ENCODE data around the gene BIRC6.

The BIRC6 gene

GRCh38 chr2:32377928-32378327 is 21.1 kb downstream of the BIRC6 start:
- DNase-seq, result no peak

GRCh38 chr2:32379352-32379751 is 22.5 kb downstream of the BIRC6 start:
- DNase-seq, result no peak

- DNase-seq, result no peak
These were observed 27.0 kb downstream of the BIRC6 start for GRCh38 chr2:32383858-32384257.

- no peak for DNase-seq
These were observed 27.7 kb downstream of the BIRC6 start for GRCh38 chr2:32384529-32384928.

GRCh38 chr2:32386739-32387138 is 29.9 kb downstream of the BIRC6 start:
- no peak for DNase-seq

- no peak for DNase-seq
These were observed 42.4 kb downstream of the BIRC6 start for GRCh38 chr2:32399221-32399620.

- DNase-seq, result no peak
These were observed 45.3 kb downstream of the BIRC6 start for GRCh38 chr2:32402091-32402490.

GRCh38 chr2:32403782-32404181 is 47.0 kb downstream of the BIRC6 start:
- no peak for DNase-seq

DNA sequence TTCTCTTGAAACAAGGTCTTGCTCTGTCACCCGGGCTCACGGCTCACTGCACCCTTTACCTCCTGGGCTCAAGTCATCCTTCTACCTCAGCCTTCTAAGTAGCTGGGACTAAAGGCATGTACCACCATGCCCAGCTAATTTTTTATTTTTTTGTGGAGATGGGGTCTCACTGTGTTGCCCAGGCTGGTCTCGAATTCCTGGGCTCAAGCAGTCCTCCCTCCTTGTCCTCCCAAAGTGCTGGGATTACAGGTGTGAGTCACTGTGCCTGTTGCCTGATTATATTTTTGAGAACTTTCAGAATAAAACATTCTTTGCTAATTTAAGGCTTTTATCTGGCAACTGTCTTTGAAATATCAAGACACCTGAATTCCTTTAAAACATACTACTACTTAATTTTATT is 47.9 kb downstream of the BIRC6 start:
- DNase-seq, result no peak

DNA sequence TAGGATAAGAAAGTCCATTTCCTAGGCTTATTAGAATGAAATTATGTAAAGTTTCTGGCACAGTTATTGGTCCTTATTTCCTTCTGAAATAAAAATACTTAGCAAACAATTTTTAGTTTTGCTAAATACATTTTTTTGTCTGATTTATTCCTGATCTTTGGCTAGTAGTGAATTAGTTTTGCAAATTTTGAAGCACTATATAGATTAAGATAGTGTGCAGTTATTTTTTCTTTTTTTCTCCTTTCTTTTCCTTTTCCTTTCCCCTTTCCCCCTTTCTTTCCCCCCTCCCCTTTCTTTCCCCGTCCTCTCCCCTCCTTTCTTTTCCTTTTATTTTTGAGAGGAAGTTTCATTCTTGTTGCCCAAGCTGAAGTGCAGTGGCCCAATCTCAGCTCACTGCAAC is 59.7 kb downstream of the BIRC6 start:
- DNase-seq, result no peak

- no peak for DNase-seq
These were observed 60.8 kb downstream of the BIRC6 start for GRCh38 chr2:32417659-32418058.

DNA sequence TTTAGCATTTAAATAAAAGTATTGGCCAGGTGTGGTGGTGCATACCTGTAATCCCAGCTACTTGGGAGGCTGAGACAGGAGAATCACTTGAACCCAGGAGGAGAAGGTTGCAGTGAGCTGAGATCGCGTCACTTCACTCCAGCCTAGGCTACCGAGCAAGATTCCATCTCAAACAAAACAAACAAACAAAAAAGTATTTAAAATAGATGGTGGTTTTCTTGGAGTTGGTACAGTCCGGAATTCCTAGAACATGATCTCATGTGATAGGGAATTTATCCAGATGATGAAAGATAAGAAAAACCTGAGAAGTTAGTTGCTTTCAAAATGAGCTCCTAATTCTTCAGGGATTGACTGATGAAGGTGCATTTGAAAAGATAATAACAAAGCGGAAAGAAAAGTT is 62.0 kb downstream of the BIRC6 start:
- DNase-seq, result no peak

DNA sequence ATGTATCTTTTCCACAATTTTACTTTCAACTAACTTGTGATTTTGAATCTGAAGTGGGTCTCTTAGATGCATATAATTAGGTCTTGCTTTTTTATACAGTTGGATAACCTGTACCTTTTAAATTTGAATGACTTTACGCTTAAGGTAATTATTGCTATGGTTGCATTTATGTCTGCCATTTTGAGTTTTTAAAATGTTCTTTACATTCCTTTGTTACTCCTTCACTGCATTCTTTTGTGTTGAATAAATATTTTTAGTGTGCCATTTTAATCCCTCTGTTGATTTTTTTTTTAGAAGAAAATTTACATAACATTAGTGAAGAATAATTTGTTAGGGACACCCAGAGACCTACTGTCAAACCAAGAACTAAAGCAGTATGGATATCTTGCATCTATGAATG is 65.3 kb downstream of the BIRC6 start:
- no peak for DNase-seq

GRCh38 chr2:32423536-32423935 is 66.7 kb downstream of the BIRC6 start:
- DNase-seq, result no peak

DNA sequence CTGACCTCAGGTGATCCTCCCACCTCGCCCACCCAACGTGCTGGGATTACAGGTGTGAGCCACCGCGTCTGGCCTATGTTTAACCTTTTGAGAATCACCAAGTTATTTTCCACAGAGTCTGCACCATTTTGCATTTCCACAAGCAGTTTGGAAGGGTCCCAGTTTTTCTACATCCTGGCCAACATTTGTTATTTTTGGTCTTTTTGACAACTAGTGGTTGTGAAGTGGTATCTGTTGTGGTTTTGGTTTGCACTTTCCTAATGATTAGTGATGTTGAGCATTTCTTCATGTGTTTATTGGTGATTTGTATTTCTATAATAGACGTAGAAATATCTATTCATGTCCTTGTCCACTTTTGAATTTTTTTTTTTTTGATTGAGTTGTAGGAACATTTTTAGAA is 67.9 kb downstream of the BIRC6 start:
- DNase-seq, result no peak

DNA sequence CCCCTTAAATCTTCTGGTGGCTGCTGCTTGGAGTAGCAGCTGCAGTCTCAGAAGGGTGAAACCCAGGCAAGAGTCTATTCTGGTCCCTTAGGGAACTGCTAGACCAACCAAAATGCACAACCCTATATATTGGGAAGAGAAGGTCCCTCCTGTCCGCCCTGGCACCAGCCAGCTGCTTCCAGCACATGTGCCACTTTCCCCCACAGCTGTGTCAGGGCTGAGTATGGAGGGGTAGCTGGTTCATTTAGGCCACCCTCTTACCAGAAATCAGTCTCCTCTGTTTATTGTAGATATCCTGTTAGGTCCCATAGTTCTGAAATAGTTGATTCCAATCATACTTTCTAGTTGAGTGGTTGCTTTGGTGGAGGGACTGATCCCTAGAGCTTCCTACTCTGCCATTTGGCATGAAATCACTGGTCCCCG is 68.9 kb downstream of the BIRC6 start:
- DNase-seq, result no peak

DNA sequence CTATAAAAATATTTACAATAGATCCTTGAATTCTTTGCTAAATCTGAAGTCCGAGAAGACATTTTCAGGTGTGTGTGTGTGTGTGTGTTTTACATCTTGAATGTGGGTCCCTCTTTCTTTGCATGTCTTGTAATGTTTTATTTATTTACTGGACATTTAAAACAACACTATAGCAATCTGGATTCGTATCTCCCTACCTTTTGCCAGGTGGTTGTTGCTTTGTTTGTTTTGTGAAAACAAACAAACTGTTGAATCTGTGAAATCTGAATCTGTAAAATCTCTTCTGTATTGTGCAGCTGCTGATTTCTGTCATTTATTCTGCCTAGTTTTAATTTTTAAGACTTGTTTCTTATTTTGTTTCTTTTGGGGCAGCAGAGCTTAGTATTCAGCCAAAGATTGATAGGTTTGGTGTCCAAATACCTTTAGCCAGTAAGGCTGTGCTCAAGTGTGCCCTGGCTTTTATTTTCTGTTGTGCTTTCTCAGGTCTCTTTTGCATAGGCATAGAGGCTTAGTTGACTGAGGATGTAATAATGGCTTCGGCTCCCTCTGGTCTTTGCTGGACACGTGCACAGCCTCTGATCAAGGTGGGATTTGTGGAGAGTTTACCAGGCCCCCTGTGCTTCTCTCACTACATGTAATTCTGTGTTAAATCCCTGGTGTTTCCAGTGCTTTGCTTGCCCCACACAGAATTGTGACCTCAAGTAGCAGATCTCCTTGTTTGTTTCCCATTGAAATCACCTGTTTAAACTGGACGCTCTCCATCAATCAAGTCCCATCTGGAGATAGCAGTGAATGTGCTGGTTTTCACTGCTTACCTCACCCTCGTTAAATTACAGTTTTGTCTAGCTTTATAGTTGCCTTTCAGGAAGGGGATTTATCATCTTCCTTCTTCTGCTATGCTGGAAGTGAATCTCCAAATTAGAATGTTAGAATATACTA is 71.1 kb downstream of the BIRC6 start:
- no peak for DNase-seq

DNA sequence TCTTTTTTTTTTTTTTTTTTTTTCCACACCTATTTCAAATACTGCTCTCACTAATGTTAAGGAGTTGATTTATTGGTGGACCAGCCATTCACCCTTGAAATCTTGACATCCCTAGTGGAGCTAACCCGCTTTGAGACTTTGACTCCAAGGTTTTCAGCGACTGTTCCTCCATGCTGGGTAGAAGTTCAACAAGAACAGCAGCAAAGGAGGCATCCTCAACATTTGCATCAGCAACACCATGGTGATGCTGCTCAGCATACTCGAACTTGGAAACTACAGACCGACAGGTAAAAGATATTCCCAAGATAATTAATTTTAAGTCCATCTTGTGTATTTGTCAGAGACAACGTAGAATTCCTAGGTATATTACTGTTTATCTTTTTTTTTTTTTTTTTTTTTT is 74.0 kb downstream of the BIRC6 start:
- no peak for DNase-seq

DNA sequence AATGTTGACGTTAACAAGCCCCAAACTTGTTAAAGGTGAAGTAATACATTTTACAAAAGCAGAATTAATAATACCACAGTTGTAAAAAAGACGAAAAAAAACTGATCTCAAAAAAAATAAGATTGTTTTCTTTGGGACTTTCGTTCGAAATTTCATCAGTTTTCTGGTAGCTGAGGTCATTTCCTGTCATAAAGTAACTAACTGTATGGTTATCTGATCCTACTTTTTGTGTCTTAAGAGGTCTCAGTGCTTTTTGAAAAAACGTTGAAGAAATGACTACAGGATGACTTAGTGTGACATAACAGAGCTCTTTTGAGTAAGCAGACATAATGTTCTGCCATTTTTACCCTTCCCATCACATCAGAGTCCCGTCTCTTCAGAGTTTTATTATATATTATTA is 79.3 kb downstream of the BIRC6 start:
- no peak for DNase-seq

- no peak for DNase-seq
These were observed 85.2 kb downstream of the BIRC6 start for GRCh38 chr2:32442020-32442467.

- no peak for DNase-seq
These were observed 89.5 kb downstream of the BIRC6 start for GRCh38 chr2:32446369-32446768.

DNA sequence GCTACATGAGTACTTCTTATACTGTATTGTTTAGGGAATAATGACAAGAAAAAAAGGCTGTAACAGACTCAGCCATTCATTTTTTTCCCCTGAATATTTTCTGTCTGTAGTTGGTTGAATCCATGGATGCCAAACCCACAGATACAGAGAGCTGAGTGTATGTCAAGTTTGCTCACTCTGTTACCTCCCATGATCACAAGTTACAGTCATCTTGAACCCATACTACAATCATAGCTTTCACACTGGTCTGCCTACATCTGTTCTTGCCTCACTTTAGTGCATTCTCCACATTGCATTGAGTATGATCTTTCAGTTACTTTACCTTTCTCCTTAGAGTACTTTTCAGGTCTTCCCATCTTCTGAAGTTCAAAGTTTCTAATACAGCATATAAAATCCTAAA is 94.0 kb downstream of the BIRC6 start:
- DNase-seq, result no peak

GRCh38 chr2:32452338-32453064 is 95.7 kb downstream of the BIRC6 start:
- no peak for DNase-seq

All from NCI-H1436 (cell line).